SK-N-SH treated with all-trans-retinoic acid at 6 μM for 48 hours (cell line): ENCODE measurements around the gene GLRX3.

Source experiments
- ARNTL ChIP-seq: fragments of 450-650 bp; formaldehyde crosslinking; IDR thresholded peaks from 2 replicates; pipeline ENCODE4 v1.5.0; 2020; ENCODE audit warnings: low read depth, mild to moderate bottlenecking, moderate library complexity, borderline replicate concordance
- ESRRG ChIP-seq: fragments of 250-450 bp; sonication (Bioruptor Pico); IDR thresholded peaks from 2 replicates; pipeline ENCODE4 v1.6.1; 2021; ENCODE audit warnings: mild to moderate bottlenecking
- GLIS3 ChIP-seq: fragments of 250-450 bp; sonication (Bioruptor Pico); IDR thresholded peaks from 2 replicates; pipeline ENCODE4 v1.5.0; 2020; ENCODE audit warnings: mild to moderate bottlenecking, moderate library complexity
- ISL1 ChIP-seq: fragments of 250-450 bp; sonication (Bioruptor Pico); IDR thresholded peaks from 2 replicates; pipeline ENCODE4 v2.1.2; 2022; ENCODE audit warnings: mild to moderate bottlenecking, moderate library complexity
- SNAI2 ChIP-seq: fragments of 250-450 bp; sonication (Bioruptor Pico); IDR thresholded peaks from 2 replicates; pipeline ENCODE4 v1.5.0; 2020; ENCODE audit warnings: mild to moderate bottlenecking, moderate library complexity
- ZFP30 ChIP-seq: fragments of 450-650 bp; formaldehyde crosslinking; IDR thresholded peaks from 2 replicates; pipeline ENCODE4 v1.5.0; 2022; ENCODE audit warnings: mild to moderate bottlenecking, moderate library complexity
- TF ChIP-seq, protein P1 (sequence below): fragments of 250-450 bp; sonication (Bioruptor Pico); IDR thresholded peaks from 2 replicates; pipeline ENCODE4 v1.8.0; 2020; ENCODE audit warnings: mild to moderate bottlenecking, moderate library complexity, borderline replicate concordance

DNA sequence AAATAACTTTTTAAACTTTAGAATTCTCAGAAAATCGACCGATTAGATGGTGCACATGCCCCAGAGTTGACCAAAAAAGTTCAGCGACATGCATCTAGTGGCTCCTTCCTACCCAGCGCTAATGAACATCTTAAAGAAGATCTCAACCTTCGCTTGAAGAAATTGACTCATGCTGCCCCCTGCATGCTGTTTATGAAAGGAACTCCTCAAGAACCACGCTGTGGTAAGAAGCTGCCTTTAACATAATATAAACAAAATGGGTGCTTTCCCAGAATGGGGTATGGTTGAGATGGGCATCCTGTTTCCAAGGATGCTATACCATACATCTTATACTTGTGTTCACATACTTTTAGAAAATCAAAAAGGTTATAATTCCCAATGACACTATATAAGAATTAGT lies 24.6 kb downstream of the GLRX3 start:
- TF ChIP-seq ARNTL, result no peak
- no peak for TF ChIP-seq SNAI2 (CRISPR knock-in tag)
- TF ChIP-seq, protein P1, sequence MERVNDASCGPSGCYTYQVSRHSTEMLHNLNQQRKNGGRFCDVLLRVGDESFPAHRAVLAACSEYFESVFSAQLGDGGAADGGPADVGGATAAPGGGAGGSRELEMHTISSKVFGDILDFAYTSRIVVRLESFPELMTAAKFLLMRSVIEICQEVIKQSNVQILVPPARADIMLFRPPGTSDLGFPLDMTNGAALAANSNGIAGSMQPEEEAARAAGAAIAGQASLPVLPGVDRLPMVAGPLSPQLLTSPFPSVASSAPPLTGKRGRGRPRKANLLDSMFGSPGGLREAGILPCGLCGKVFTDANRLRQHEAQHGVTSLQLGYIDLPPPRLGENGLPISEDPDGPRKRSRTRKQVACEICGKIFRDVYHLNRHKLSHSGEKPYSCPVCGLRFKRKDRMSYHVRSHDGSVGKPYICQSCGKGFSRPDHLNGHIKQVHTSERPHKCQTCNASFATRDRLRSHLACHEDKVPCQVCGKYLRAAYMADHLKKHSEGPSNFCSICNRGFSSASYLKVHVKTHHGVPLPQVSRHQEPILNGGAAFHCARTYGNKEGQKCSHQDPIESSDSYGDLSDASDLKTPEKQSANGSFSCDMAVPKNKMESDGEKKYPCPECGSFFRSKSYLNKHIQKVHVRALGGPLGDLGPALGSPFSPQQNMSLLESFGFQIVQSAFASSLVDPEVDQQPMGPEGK (CRISPR knock-in tag), result no peak
- no peak for TF ChIP-seq ZFP30
- TF ChIP-seq GLIS3 (CRISPR knock-in tag), result no peak
- TF ChIP-seq ESRRG (CRISPR knock-in tag), result no peak
- no peak for TF ChIP-seq ISL1
